GM12891 (cell line): ENCODE measurements around the gene MMP24OS.

Experiments used
- POLR2A ChIP-seq: IDR thresholded peaks from 2 replicates; pipeline ENCODE4 v1.6.1; 2011; ENCODE audit warnings: low read depth, low read length, control low read depth
- TAF1 ChIP-seq: IDR thresholded peaks from 2 replicates; pipeline ENCODE4 v1.6.1; 2011; ENCODE audit warnings: low read depth, low read length, control low read depth

- no peak for TF ChIP-seq POLR2A
- no peak for TF ChIP-seq TAF1
These were observed 18.2 kb upstream of the MMP24OS start for GRCh38 chr20:35296101-35296554.
